ENCODE results near the gene HNRNPL.
A peak's percentile ranks its signal among the peaks of the same experiment; 100 is the strongest.
"Not testable (repeated sequence)": the region's sequence is repeated elsewhere in the genome, so short reads cannot be mapped to it uniquely, and the experiment has no call there.

HNRNPL gene

DNA sequence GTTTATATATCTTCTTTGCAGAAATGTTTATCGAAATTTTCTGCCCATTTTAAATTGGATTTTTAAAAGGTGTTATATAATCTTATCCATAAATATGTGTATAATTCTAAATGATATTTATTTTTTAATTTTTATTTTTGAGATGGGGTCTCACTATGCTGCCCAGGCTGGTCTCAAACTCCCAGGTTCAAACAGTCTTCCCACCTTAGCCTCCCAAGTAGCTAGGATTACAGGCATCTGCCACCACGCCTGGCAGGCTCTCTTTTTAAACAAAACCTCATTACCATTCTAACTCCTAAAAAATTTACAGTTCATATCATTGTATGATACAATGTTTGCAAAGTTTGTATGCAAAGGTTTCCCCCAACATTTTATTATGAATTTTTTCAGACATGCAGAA, 53.6 kb downstream of the HNRNPL start:
- DNase-seq = no peak

DNA sequence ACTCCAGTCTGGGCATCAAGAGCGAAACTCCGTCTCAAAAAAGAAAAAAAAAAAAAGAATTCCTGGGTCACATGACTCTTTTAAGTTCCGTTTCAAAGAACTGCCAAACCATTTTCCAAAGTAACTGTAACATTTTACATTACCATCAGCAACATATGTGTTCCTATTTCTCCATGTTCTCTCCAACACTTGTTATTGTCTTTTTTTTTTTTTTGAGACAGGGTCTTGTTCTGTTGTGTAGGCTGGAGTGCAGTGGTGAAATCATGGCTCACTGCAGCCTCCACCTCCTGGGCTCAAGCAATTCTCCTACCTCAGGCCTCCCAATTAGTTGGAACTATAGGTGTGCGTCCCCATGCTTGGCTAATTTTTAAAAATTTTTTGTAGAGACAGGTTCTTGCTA, 54.2 kb downstream of the HNRNPL start:
- DNase-seq = no peak

DNA sequence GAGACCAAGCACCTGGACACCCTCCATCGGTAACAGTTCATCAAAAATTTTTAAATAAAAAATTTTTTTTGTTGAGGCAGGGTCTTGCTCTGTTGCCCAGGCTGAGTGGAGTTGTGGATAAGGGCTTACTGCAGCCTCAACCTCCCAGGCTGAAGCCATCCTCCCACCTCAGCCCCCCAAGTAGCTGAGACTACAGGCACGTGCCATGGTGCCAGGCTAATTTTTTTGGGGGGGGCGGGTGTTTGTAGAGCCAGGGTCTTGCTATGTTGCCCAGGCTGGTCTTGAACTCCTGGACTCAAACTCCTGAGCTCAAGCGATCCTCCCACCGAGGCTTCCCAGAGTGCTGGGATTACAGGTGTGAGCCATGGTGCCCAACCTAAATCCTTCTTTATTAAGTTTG, 56.1 kb downstream of the HNRNPL start:
- no peak for DNase-seq

DNA sequence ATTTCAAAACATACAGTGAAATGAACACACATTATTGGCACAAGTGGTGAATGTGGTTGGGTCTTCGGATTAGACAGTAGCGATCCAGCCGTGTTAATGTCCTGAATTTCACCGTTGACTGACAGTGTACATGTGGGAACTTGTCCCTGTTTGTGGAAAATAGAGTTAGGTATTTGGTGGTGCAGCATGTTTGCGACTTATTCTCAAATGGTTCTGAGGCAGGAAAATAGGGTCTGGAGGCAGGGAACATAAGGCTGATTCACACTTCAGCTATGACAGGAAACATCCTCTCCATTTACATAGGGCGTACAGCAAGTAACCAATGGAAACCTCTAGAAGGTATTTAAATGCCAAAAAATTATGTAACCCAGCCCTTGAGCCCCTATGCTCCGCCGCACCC, 56.6 kb downstream of the HNRNPL start:
- no peak for DNase-seq

DNA sequence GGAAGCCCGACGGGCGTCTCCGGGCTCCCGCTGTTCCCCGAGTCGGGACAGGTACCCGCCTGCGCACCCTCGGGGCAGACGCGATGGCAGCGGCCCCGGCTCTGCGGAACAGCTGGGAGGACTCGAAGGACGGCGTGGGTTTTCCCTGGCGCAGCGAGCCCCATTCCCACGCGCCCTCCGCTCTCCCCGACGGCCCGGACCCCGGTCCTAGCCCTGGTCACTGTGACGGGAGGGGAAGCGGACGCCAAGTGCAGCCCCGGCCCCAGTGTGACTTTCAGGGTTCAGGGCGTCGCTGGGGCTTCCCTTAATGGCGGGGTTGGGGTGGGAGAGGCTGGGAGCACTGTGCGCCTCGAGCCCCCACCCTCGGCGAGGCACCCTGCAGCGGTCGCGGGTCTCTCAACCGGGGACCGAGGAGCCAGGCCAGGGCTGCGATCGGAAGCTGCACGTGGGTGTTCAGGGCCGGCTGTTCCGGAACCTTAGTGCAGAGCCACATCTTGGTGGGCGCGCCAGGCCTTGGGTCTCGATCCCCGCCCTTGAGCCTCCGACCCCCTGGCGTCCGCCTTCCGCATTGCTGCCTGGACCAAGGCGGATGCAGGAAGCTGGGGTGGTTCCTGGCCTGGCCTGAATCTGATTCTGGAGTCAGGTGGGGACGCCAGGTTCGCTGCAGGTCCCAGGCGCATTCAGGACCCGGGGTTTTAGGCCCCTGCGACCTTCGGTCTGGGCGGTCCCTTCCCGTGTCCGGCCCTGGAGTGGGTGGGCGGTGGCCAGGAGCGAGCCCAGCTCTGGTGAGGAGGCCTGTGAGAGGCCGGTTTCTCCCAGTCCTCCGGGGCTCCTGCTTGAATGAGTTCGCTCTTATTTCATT, 57.3 kb downstream of the HNRNPL start:
- peak; percentile 60 for DNase-seq

DNA sequence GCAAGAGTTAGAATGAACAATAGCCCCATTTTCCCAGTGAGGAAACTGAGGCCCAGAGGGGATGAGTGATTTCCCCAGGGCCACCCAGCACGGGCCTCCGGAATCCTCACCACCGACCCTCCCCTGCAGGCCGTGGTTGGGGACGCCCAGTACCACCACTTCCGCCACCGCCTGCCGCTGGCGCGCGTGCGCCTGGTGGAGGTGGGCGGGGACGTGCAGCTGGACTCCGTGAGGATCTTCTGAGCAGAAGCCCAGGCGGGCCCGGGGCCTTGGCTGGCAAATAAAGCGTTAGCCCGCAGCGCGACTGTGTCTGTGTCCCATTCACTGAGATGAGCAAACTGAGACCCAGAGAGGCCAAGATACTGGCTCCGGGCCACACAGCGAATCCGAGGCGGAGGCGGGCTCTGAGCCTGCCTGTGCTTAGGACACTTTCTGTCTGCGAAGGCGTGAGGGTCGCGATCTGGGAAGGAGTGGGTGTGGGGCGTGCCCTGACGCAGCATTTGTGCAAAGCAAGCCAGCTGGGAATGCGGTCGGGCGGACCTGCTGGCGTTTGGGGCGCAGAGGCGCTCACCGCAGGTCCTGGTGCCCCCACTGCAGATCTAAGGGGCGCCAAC, 58.2 kb downstream of the HNRNPL start:
- DNase-seq = not testable (repeated sequence)

DNA sequence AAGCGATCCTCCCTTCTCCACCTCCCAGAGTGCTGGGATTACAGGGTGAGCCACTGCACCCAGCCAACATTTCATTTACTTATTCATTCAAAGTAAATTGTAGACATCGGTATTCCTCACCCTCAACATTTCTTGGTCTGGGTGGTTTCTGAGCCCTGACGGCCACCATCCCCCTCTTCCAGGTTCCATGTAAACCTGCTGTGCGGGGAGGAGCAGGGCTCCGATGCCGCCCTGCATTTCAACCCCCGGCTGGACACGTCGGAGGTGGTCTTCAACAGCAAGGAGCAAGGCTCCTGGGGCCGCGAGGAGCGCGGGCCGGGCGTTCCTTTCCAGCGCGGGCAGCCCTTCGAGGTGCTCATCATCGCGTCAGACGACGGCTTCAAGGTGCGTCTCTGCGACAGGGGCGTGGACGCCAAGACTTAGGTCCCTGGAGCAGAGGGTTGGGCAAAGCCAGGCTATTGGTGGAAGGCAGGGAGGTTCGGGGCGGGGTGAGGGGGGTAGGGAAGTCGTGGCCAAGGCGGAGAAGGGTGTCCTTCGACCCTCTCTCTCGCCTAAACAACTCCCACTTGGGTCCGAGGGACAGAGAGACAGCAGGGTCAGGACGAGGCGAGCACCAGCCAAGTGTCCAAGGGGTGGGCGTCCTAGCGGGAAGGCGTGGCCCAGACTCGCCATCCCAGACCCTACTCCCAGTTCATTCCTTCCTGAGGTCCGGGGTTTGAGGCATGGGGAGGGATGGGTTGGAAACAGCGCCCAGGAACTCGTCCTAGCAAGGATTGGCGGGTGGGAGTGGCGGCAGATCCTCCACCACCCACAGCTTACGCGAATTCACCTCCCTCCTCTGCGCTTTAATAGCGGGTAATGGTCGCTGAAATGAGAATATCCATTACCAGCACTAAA, 59.0 kb downstream of the HNRNPL start:
- DNase-seq = not testable (repeated sequence)

DNA sequence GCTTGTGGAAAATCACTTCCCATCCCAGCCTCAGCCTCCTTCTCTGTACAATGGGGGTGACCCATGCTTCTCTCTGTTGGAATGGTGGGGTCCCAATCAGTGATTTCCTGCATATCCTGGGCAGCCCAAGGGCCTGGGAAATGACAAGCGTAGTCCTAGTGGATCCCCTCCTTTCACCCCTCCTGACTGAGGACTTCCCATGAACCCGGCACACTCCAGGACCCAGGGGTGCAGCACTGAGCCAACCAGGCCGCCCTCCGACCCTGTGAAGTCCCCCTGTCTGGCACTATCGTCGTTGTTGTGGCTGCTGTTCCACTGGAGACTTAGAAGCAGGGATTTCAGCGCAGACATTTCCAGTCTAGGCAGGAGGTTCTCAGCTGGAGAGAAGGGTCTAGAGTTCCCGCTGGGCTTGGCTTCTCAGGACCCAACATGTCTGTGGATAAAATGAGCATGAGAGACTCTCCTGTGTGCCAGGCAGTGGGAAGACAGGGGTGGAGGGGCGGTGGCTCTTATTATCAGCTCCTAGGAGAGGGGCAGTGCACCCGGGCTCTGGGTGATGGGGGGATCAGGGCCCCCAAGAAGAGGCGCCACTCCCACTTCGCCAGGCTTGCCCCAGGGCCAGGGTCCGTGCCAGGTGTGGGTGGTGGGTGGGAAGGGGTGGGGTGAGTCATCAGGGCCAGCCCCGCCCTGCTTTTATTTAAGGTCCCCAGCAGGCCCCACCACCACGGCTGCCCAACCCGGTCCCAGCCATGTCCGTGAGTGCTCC, 61.1 kb downstream of the HNRNPL start, which contains the start of gene LGALS7B:
TSS of gene LGALS7B (plus strand) at position 723 of the 766 bp plus-strand sequence. CDS start at position 750, 27 bp downstream.
- DNase-seq = no peak

DNA sequence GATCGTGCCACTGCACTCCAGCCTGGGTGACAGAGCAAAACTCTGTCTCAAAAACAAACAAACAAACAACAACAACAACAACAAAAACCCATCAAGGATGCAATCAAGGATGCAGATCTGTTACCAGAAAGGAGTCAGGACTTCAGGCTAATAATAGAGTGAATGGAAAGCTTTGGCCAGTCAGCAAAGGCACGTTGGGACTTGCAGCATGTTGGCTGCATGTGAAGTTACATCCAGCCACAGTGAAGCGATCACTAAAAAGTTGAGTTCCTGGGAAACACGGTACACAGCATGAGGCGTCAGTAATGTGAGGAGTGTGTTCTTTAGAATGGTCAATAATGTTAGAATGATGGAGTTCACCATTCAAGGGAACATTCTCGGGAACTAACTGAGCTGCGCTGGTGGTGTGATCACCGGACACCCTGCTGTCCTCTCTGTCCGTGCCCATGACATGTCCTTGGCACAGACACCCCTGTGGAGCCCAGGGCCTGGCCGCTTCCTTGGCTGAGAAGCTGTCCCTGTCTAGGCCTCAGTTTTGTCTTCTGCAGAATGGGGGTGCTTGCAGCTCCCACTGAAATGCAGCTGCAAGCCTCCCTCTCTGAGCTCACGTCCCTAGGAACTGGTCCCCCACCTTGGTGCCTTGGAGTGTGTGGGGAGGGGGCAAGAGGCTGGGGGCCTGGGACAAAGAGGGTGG, 63.1 kb downstream of the HNRNPL start:
- no peak for DNase-seq

Data from stimulated activated CD4-positive, alpha-beta T cell treated with anti-CD3 and anti-CD28 coated beads, Interleukin-15, amount 100 ng/mL, for 24 hours (primary cell).